ENCODE measurements around the gene HABP4. TPM values are rescaled to one million over a fixed set of nuclear protein-coding genes. Genes with fewer than 3 reads are reported as not detected.

Gene HABP4
- total and polyA plus RNA-seq, 9 of the 15 experiments (the other 6 are each of a cell fraction or from before 2014, with no cell fraction given): 0.38 to 2.4 (median 1.9) TPM

DNA sequence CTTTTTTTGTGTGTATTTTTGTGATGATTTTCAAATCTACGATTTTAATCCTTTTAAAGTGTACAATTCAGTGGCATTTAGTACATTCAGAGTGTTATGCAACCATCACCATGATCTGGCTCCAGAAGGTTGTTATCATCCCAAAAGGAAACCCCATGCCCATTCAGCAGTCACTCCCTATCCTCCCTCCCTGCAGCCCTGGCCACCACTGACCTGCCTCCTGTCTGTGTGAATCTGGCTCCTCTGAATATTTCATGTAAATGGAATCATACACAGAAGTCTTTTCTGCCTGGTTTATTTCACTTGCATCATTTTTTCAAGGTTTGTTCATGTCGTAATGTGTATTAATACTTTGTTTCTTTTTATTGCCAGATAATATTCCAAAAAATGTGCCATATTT is 32.5 kb downstream of the HABP4 start (continued):
- TF ChIP-seq, protein P1, sequence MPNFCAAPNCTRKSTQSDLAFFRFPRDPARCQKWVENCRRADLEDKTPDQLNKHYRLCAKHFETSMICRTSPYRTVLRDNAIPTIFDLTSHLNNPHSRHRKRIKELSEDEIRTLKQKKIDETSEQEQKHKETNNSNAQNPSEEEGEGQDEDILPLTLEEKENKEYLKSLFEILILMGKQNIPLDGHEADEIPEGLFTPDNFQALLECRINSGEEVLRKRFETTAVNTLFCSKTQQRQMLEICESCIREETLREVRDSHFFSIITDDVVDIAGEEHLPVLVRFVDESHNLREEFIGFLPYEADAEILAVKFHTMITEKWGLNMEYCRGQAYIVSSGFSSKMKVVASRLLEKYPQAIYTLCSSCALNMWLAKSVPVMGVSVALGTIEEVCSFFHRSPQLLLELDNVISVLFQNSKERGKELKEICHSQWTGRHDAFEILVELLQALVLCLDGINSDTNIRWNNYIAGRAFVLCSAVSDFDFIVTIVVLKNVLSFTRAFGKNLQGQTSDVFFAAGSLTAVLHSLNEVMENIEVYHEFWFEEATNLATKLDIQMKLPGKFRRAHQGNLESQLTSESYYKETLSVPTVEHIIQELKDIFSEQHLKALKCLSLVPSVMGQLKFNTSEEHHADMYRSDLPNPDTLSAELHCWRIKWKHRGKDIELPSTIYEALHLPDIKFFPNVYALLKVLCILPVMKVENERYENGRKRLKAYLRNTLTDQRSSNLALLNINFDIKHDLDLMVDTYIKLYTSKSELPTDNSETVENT (CRISPR knock-in tag; IDR thresholded peaks at IDR 0.05): no peak
- TF ChIP-seq, protein P2, sequence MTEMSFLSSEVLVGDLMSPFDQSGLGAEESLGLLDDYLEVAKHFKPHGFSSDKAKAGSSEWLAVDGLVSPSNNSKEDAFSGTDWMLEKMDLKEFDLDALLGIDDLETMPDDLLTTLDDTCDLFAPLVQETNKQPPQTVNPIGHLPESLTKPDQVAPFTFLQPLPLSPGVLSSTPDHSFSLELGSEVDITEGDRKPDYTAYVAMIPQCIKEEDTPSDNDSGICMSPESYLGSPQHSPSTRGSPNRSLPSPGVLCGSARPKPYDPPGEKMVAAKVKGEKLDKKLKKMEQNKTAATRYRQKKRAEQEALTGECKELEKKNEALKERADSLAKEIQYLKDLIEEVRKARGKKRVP (CRISPR knock-in tag; IDR thresholded peaks at IDR 0.05): no peak
- TF ChIP-seq ZNF253 (CRISPR knock-in tag; conservative IDR thresholded peaks at IDR 0.05) (no peak), KDM4B (IDR thresholded peaks at IDR 0.05; ENCODE audit: borderline replicate concordance in 2 of 2, low read depth in 1 of 2) (no peak), NUFIP1 (IDR thresholded peaks at IDR 0.05; ENCODE audit: partially characterized antibody) (no peak), PHB (CRISPR knock-in tag; IDR thresholded peaks at IDR 0.05) (no peak), NFXL1 (CRISPR knock-in tag; IDR thresholded peaks at IDR 0.05) (no peak), MYNN (IDR thresholded peaks at IDR 0.05) (no peak), MYNN (CRISPR knock-in tag; IDR thresholded peaks at IDR 0.05) (no peak)

DNA sequence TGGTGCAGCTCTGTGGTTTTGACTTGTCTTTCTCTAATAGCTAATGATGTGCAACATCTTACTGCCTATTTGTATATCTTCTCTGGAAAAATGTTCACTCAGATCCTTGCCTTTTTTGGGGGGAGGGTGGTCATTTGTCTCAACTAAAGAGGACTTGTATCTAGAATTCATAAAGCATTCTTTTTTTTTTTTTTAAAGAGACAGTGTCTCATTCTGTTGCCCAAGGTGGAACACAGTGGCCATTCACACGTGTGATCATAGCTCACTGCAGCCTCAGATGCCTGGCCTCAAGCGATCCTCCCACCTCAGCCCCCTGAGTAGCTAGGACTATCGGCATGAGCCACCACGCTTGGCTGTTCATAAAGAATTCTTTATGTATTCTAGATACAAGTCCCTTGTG is 33.2 kb downstream of the HABP4 start:
- in situ Hi-C loops (cut with MboI): no loop called here
- no peak overlapping the region for H3K4me3 ChIP-seq
- H3K4me2 ChIP-seq (ENCODE audit: insufficient read depth, low read length): no peak overlapping the region
- ATAC-seq (no peak), DNase-seq (ENCODE audit: extremely low read depth in 1 of 4, low spot score in 3 of 4) (no peak), FAIRE-seq (no peak)
- H3K27ac ChIP-seq (ENCODE audit: extremely low read depth, low read depth, low read length): no peak overlapping the region
- 41% methylated on average over 4 of the region's 4 CpGs for WGBS (ENCODE audit: insufficient coverage, low coverage, missing lambda C conversion rate)
- H3K9me3 ChIP-seq (replicated peaks; ENCODE audit: control insufficient read depth, insufficient read depth, low read depth, low read length): no peaks in the 10 kb centered on the region
- no peaks in the 10 kb centered on the region for H3K79me2 ChIP-seq (ENCODE audit: control insufficient read depth, insufficient read depth, low read length)
- intact Hi-C loops (cut with micrococcal nuclease): no loop called here
- no peaks in the 10 kb centered on the region for H3K36me3 ChIP-seq (ENCODE audit: control insufficient read depth, insufficient read depth, low read length)
- TF ChIP-seq ZNF384 (IDR thresholded peaks at IDR 0.05; ENCODE audit: low read depth, low read length): peak; percentile 57
- TF ChIP-seq, protein P3, sequence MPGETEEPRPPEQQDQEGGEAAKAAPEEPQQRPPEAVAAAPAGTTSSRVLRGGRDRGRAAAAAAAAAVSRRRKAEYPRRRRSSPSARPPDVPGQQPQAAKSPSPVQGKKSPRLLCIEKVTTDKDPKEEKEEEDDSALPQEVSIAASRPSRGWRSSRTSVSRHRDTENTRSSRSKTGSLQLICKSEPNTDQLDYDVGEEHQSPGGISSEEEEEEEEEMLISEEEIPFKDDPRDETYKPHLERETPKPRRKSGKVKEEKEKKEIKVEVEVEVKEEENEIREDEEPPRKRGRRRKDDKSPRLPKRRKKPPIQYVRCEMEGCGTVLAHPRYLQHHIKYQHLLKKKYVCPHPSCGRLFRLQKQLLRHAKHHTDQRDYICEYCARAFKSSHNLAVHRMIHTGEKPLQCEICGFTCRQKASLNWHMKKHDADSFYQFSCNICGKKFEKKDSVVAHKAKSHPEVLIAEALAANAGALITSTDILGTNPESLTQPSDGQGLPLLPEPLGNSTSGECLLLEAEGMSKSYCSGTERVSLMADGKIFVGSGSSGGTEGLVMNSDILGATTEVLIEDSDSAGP (CRISPR knock-in tag; IDR thresholded peaks at IDR 0.05): peak; percentile 71
- TF ChIP-seq POLR2B (IDR thresholded peaks at IDR 0.05; ENCODE audit: low read depth, partially characterized antibody): no peak
- H3K27me3 ChIP-seq (ENCODE audit: control insufficient read depth in 2 of 2, insufficient read depth in 2 of 2, low read length in 2 of 2): no peaks in the 10 kb centered on the region; a peak in 1 of 5 replicates
- H3K4me1 ChIP-seq (replicated peaks in 1 of 2; ENCODE audit: control insufficient read depth in 2 of 2, insufficient read depth in 2 of 2, low read length in 2 of 2): peaks cover 0 to 3% of the 10 kb centered on the region in 2 experiments; a peak in 2 of 5 replicates
- CTCF ChIA-PET (ENCODE audit: low intra/inter-chr PET ratio): no interaction called here
- no TSS peak for BruUV-seq (replicated peaks)
- H3K9ac ChIP-seq (ENCODE audit: insufficient read depth in 1 of 2, low read depth in 2 of 2, low read length in 2 of 2): no peak overlapping the region
- POLR2A ChIA-PET: interaction anchor here (0.6 kb wide), 1 partner anchor 1277 kb away, joined by 3 read pairs; no protein-coding TSS in a partner anchor
- H2AFZ ChIP-seq (ENCODE audit: low read depth, low read length): no peak overlapping the region
- H3K9me1 ChIP-seq (ENCODE audit: control insufficient read depth, insufficient read depth, low read length): no peaks in the 10 kb centered on the region
- H4K20me1 ChIP-seq (replicated peaks; ENCODE audit: control insufficient read depth, insufficient read depth, low read length): no peaks in the 10 kb centered on the region
